ENCODE results near the gene DCC.

- TF ChIP-seq CTCF (IDR thresholded peaks at IDR 0.05) (no peak), POLR2A (IDR thresholded peaks at IDR 0.05) (no peak)
These were observed 664.8 kb downstream of the DCC start for GRCh38 chr18:53004798-53005197.
